GM12878 (cell line): ENCODE measurements around the gene ST6GALNAC3. TPM values are rescaled to one million over a fixed set of nuclear protein-coding genes. Genes with fewer than 3 reads are reported as not detected.

Experiments
- ATAC-seq: fragments of 200-7000 bp; cut with Tn5 transposase; 3 replicates; pipeline ENCODE4 v1.9.1; 2020; ENCODE audit warnings: mild to moderate bottlenecking, moderate library complexity
- BruUV-seq: library from RNA; stranded (reverse); fragments of 400-500 nt; replicated peaks from 2 replicates; lab custom pipeline; 2021; lab: Mats Ljungman, UMichigan
- CTCF ChIA-PET: fragments of 300-600 bp; sonication (Branson Sonifier 250); formaldehyde crosslinking; extraction: SDS; loops from one replicate; lab custom pipeline; 2021; ENCODE audit warnings: inconsistent platforms; lab: Yijun Ruan, JAX
- POLR2A ChIA-PET: fragments of 350-600 bp; formaldehyde crosslinking; extraction: SDS; loops from one replicate; lab custom pipeline; 2021; ENCODE audit warnings: inconsistent platforms; lab: Charles Lee
- RAD21 ChIA-PET: fragments of 300-600 bp; sonication (Branson Sonifier 250); formaldehyde crosslinking; loops from one replicate; lab custom pipeline; 2023; ENCODE audit warnings: antibody characterized with exemption; ENCODE audit not compliant: unreplicated experiment; lab: Charles Lee
- SMC1A ChIA-PET: fragments of 300-600 bp; sonication (Branson Sonifier 250); formaldehyde crosslinking; loops from one replicate; lab custom pipeline; 2023; ENCODE audit not compliant: unreplicated experiment, uncharacterized antibody; lab: Charles Lee
- DNase-seq: peaks from one replicate; pipeline ENCODE4 v3.0.0-alpha.2; 2011; ENCODE audit warnings: low read depth, low spot score
- FAIRE-seq: peaks from 3 replicates; lab custom pipeline; 2011; peaks lifted over from hg19 to GRCh38; lab: Jason Lieb, UNC
- H2AFZ ChIP-seq: 2 replicates; pipeline ENCODE4 v1.6.0; 2011; ENCODE audit warnings: low read depth, low read length, control low read depth; ENCODE audit not compliant: control insufficient read depth
- H3K27ac ChIP-seq: 2 replicates; pipeline ENCODE4 v1.5.1; 2011; ENCODE audit warnings: control low read depth; ENCODE audit not compliant: control insufficient read depth, insufficient read depth
- H3K27me3 ChIP-seq, 2 experiments: replicated peaks in 1 of 2; 2 replicates each; pipeline versions ENCODE4 v1.6.0 to v1.6.1; 2011; ENCODE audit warnings: low read length in 1 of 2; ENCODE audit not compliant: control insufficient read depth in 2 of 2, insufficient read depth in 2 of 2
- H3K36me3 ChIP-seq, 2 experiments: 2 replicates each; pipeline ENCODE4 v1.5.1; 2011; ENCODE audit warnings: low read length in 1 of 2; ENCODE audit not compliant: control insufficient read depth in 2 of 2, insufficient read depth in 2 of 2
- H3K4me1 ChIP-seq: 2 replicates; pipeline ENCODE4 v1.6.1; 2011; ENCODE audit warnings: mild to moderate bottlenecking, low read length, moderate library complexity, mixed read lengths; ENCODE audit not compliant: control insufficient read depth, insufficient read depth
- H3K4me2 ChIP-seq: 2 replicates; pipeline ENCODE4 v1.6.0; 2011; ENCODE audit warnings: control low read depth; ENCODE audit not compliant: control insufficient read depth, insufficient read depth
- H3K4me3 ChIP-seq: fragments of 200-600 bp; sonication (generic); 2 replicates; pipeline ENCODE4 v1.5.1; 2016
- H3K79me2 ChIP-seq: 2 replicates; pipeline ENCODE4 v1.6.0; 2011; ENCODE audit warnings: low read length; ENCODE audit not compliant: control insufficient read depth, insufficient read depth
- H3K9ac ChIP-seq: 2 replicates; pipeline ENCODE4 v1.8.0; 2011; ENCODE audit warnings: low read length, control low read depth, mixed read lengths; ENCODE audit not compliant: control insufficient read depth, insufficient read depth
- H3K9me3 ChIP-seq: replicated peaks from 3 replicates; pipeline ENCODE4 v1.5.1; 2011; ENCODE audit warnings: mild to moderate bottlenecking, low read length; ENCODE audit not compliant: control insufficient read depth, insufficient read depth
- H4K20me1 ChIP-seq: 2 replicates; pipeline ENCODE4 v1.6.0; 2011; ENCODE audit not compliant: control insufficient read depth, insufficient read depth
- EGR1 ChIP-seq, 2 experiments: IDR thresholded peaks; 1 replicate in 1 of 2; 2 replicates in 1 of 2; pipeline ENCODE4 v1.6.1; 2011 to 2012; ENCODE audit warnings: low read depth in 2 of 2, low read length in 2 of 2, borderline replicate concordance in 1 of 2, mild to moderate bottlenecking in 1 of 2, moderate library complexity in 1 of 2
- HCFC1 ChIP-seq: fragments of 150-350 bp; IDR thresholded peaks from 2 replicates; pipeline ENCODE4 v1.6.1; 2014; ENCODE audit warnings: low read length
- KLF5 ChIP-seq: fragments of 450-650 bp; IDR thresholded peaks from 2 replicates; pipeline ENCODE4 v1.6.1; 2014; ENCODE audit warnings: mild to moderate bottlenecking; ENCODE audit not compliant: partially characterized antibody
- MYC ChIP-seq: IDR thresholded peaks from 2 replicates; pipeline ENCODE4 v1.6.1; 2011; ENCODE audit warnings: mild to moderate bottlenecking, low read length, moderate library complexity, inconsistent platforms; ENCODE audit not compliant: insufficient read depth, insufficient replicate concordance, insufficient read length, severe bottlenecking
- POLR2AphosphoS2 ChIP-seq: IDR thresholded peaks from 2 replicates; pipeline ENCODE4 v1.6.1; 2011; ENCODE audit warnings: low read depth, mild to moderate bottlenecking, low read length, improper control_type of control experiment, moderate library complexity
- WGBS: methylation state at CpG from one replicate; pipeline ENCODE4 v1.1.6; 2016; ENCODE audit warnings: low lambda C conversion rate; ENCODE audit not compliant: insufficient replicate concordance, insufficient coverage; ENCODE audit errors: missing lambda C conversion rate; 5-methylcytosine and 5-hydroxymethylcytosine counted together
- in situ Hi-C: fragments of 300-500 bp; cut with MboI; formaldehyde crosslinking; loops from 9 replicates; pipeline ENCODE4 v1.14.3; 2018; ENCODE audit warnings: mixed read lengths
- intact Hi-C: fragments of 100-400 bp; cut with micrococcal nuclease; formaldehyde crosslinking; loops from one replicate; pipeline ENCODE4 v1.14.2; 2022; ENCODE audit not compliant: unreplicated experiment
- polyA plus RNA-seq, 11 experiments: library from polyadenylated mRNA; depleted of rRNA in 4 of 11; unstranded in 6 of 11; stranded (reverse) in 5 of 11; fragments of >200 nt; fragmentation: Nextera tagmentation in 4 of 11; fragmentation: Illumina TruSeq in 1 of 11; extraction: Ambion mirVana in 4 of 11; extraction: Trizol in 1 of 11; gene quantifications; 1 replicate in 1 of 11; 2 replicates in 10 of 11; pipeline versions ENCODE4 v1.2.1 to v1.2.3, GENCODE V29; 2011 to 2016; ENCODE audit warnings: inconsistent platforms in 2 of 11, missing spikeins in 2 of 11, low read depth in 1 of 11
- total RNA-seq, 4 experiments: library from RNA; depleted of rRNA in 3 of 4; stranded (reverse); fragments of >200 nt in 3 of 4; fragmentation: Illumina TruSeq in 1 of 4; extraction: Trizol in 1 of 4; gene quantifications; 2 replicates each; pipeline versions ENCODE4 v1.2.1 to v1.2.3, GENCODE V29; 2013 to 2021

ST6GALNAC3 gene
- total and polyA plus RNA-seq, 10 of the 15 experiments (the other 5 are each of a cell fraction or from before 2014, with no cell fraction given): 0.04 to 0.68 (median 0.18) TPM; not detected in 3

DNA sequence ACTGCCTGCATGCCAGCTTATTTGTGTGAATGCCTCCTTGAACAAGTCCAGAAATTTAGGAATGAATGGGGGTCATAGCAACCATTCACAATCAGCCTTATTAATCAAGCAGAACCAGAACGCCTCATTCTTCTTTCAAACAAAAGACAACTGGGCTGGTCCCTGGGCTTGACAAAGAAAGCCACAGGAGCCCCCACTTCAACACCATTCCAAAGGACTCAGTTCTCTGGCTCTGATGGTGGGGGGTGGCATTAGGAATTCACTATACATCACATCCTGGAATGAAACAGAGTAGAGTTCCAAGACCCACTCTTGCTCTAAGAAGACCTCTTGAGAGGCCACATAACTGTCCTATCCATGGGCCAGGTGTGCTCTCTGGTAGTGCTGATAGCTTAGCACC lies 606.1 kb downstream of the ST6GALNAC3 start:
- no peak overlapping the region for H3K4me2 ChIP-seq
- intact Hi-C loops: no loop called here
- H3K9me3 ChIP-seq: no peaks in the 10 kb centered on the region
- no TSS peak for BruUV-seq
- WGBS: 11% methylated on average over 1 of the region's 1 CpG
- H3K36me3 ChIP-seq: no peaks in the 10 kb centered on the region
- RAD21 ChIA-PET: no interaction called here
- no peak for ATAC-seq
- no peaks in the 10 kb centered on the region for H4K20me1 ChIP-seq
- no peaks in the 10 kb centered on the region for H3K27me3 ChIP-seq
- no peak for TF ChIP-seq HCFC1
- TF ChIP-seq, all 136 proteins: peak for 0
- no peak overlapping the region for H2AFZ ChIP-seq
- H3K9ac ChIP-seq: no peak overlapping the region
- POLR2A ChIA-PET: no interaction called here
- in situ Hi-C loops: no loop called here
- no peaks in the 10 kb centered on the region for H3K79me2 ChIP-seq
- DNase-seq (no peak), FAIRE-seq (no peak)
- H3K27ac ChIP-seq: no peak overlapping the region
- H3K4me1 ChIP-seq: no peaks in the 10 kb centered on the region
- H3K4me3 ChIP-seq: no peak overlapping the region
- CTCF ChIA-PET: no interaction called here
- SMC1A ChIA-PET: no interaction called here

- POLR2A ChIA-PET: no interaction called here
- Histone ChIP-seq H3K36me3 (no peaks in the 10 kb centered on the region), H4K20me1 (no peaks in the 10 kb centered on the region), H3K79me2 (no peaks in the 10 kb centered on the region), H3K4me1 (no peaks in the 10 kb centered on the region), H3K4me3 (no peak overlapping the region), H3K27ac (no peak overlapping the region), H3K4me2 (no peak overlapping the region), H2AFZ (no peak overlapping the region), H3K27me3 (no peaks in the 10 kb centered on the region), H3K9me3 (no peaks in the 10 kb centered on the region), H3K9ac (no peak overlapping the region)
- RAD21 ChIA-PET: no interaction called here
- no peak for ATAC-seq
- TF ChIP-seq POLR2AphosphoS2 (no peak), KLF5 (no peak), MYC (no peak), EGR1 (IDR thresholded peaks at IDR 0.05; ENCODE audit: borderline replicate concordance in 1 of 2, low read depth in 2 of 2, low read length in 2 of 2) (no peak)
- SMC1A ChIA-PET: interaction anchor here (1.0 kb wide), 1 partner anchor 13 kb away, joined by 3 read pairs; no protein-coding TSS in a partner anchor
- BruUV-seq: no TSS peak
- CTCF ChIA-PET: no interaction called here
- no peak for FAIRE-seq
- WGBS: 0% methylated on average over 1 of the region's 1 CpG
- intact Hi-C loops (no loop called here), in situ Hi-C loops (no loop called here)
- no peak for DNase-seq
Measured at GRCh38 chr1:76682138-76682537, 607.6 kb downstream of the ST6GALNAC3 start.

Other genes with a start within 250 kb of the ST6GALNAC3 start
- not detected in 2 replicates for gene ASB17, start 142.3 kb upstream of the ST6GALNAC3 start, total RNA-seq (2014; rRNA removed)
- not detected in 2 replicates for gene ASB17, start 142.3 kb upstream of the ST6GALNAC3 start, total RNA-seq (2014; rRNA removed; fragmentation: Illumina TruSeq; extraction: Trizol)
- gene ASB17, start 142.3 kb upstream of the ST6GALNAC3 start, total RNA-seq (2021): not detected in 2 replicates
- gene ASB17, start 142.3 kb upstream of the ST6GALNAC3 start, polyA plus RNA-seq (2011; rRNA removed): not detected in 2 replicates
- not detected in 2 replicates for gene ASB17, start 142.3 kb upstream of the ST6GALNAC3 start, polyA plus RNA-seq (2014; fragmentation: Illumina TruSeq; extraction: Trizol)
- gene ASB17, start 142.3 kb upstream of the ST6GALNAC3 start, polyA plus RNA-seq (2014; fragmentation: Nextera tagmentation; extraction: Ambion mirVana): under 1 TPM in 1 of 2 experiments, not detected in 1; 0.05 TPM
- not detected in 2 replicates for gene ASB17, start 142.3 kb upstream of the ST6GALNAC3 start, polyA plus RNA-seq (2014; rRNA removed)
- not detected for gene ASB17, start 142.3 kb upstream of the ST6GALNAC3 start, polyA plus RNA-seq (2016; fragmentation: Nextera tagmentation; extraction: Ambion mirVana)